Osteocyte (in vitro differentiated cells): Measurements from ENCODE around the gene P2RX6. TPM values are rescaled to one million over a fixed set of nuclear protein-coding genes. Genes with fewer than 3 reads are reported as not detected.

Experiments
- DNase-seq: peaks from one replicate; pipeline ENCODE4 v3.0.0; 2021; ENCODE audit warnings: mixed read lengths; ENCODE audit not compliant: unreplicated experiment; ENCODE audit errors: extremely low spot score
- H3K27ac Mint-ChIP-seq: one replicate; pipeline ENCODE4 v1.8.0; 2021; ENCODE audit warnings: mild to moderate bottlenecking, mixed read lengths; ENCODE audit not compliant: unreplicated experiment
- H3K27me3 Mint-ChIP-seq: one replicate; pipeline ENCODE4 v1.8.0; 2021; ENCODE audit warnings: mixed read lengths; ENCODE audit not compliant: unreplicated experiment
- H3K36me3 Mint-ChIP-seq: one replicate; pipeline ENCODE4 v1.8.0; 2021; ENCODE audit warnings: mixed read lengths; ENCODE audit not compliant: unreplicated experiment
- H3K4me1 Mint-ChIP-seq: one replicate; pipeline ENCODE4 v1.8.0; 2021; ENCODE audit warnings: mixed read lengths; ENCODE audit not compliant: unreplicated experiment
- H3K4me3 Mint-ChIP-seq: one replicate; pipeline ENCODE4 v1.8.0; 2021; ENCODE audit warnings: mild to moderate bottlenecking, moderate library complexity, mixed read lengths; ENCODE audit not compliant: unreplicated experiment
- H3K9me3 Mint-ChIP-seq: one replicate; pipeline ENCODE4 v1.8.0; 2021; ENCODE audit warnings: mixed read lengths; ENCODE audit not compliant: unreplicated experiment
- total RNA-seq: library from RNA; stranded (reverse); gene quantifications from 2 replicates; pipeline ENCODE4 v1.2.1, GENCODE V29; 2021
- TF ChIP-seq, protein P1 (sequence below): fragments of 200-600 bp; sonication (generic); IDR thresholded peaks from 2 replicates; pipeline ENCODE4 v1.5.0; 2021; ENCODE audit warnings: antibody characterized with exemption, mild to moderate bottlenecking, moderate library complexity

The P2RX6 gene
- total RNA-seq, 1 donor from 2014 or later = 3.5 TPM

DNA sequence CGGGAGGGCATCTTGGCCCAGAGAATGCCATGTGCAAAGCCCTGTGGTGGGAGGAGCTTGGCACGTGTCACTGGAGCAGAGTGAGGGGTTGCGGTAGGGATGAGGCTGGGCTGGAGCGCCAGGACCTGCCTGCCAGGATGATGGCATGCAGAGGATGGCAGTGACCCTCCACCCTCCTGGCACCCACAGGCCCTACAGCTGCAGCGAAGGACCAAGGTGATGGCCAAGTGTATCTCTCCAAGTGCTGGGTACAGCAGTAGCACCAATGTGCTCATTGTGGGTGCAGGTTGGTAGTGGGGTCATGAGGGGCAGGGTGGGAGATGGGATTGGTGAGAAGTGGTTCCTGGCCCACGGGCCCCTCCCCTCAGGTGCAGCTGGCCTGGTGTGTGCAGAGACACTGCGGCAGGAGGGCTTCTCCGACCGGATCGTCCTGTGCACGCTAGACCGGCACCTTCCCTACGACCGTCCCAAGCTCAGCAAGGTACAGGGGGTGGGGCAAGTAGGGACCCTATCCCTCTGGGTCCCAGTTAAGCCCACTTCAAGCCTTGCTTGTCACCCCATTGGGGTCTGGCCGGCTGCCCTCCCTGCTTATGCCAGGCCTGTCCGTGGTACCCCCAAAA, 40.5 kb upstream of the P2RX6 start:
- H3K4me1 Mint-ChIP-seq = peaks cover 26% of the 10 kb centered on the region
- H3K36me3 Mint-ChIP-seq = no peaks in the 10 kb centered on the region
- TF ChIP-seq, protein P1, sequence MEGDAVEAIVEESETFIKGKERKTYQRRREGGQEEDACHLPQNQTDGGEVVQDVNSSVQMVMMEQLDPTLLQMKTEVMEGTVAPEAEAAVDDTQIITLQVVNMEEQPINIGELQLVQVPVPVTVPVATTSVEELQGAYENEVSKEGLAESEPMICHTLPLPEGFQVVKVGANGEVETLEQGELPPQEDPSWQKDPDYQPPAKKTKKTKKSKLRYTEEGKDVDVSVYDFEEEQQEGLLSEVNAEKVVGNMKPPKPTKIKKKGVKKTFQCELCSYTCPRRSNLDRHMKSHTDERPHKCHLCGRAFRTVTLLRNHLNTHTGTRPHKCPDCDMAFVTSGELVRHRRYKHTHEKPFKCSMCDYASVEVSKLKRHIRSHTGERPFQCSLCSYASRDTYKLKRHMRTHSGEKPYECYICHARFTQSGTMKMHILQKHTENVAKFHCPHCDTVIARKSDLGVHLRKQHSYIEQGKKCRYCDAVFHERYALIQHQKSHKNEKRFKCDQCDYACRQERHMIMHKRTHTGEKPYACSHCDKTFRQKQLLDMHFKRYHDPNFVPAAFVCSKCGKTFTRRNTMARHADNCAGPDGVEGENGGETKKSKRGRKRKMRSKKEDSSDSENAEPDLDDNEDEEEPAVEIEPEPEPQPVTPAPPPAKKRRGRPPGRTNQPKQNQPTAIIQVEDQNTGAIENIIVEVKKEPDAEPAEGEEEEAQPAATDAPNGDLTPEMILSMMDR = no peak
- no peaks in the 10 kb centered on the region for H3K27me3 Mint-ChIP-seq
- no peak overlapping the region for H3K4me3 Mint-ChIP-seq
- no peak overlapping the region for H3K27ac Mint-ChIP-seq
- H3K9me3 Mint-ChIP-seq = peaks cover 7% of the 10 kb centered on the region
- DNase-seq = no peak

DNA sequence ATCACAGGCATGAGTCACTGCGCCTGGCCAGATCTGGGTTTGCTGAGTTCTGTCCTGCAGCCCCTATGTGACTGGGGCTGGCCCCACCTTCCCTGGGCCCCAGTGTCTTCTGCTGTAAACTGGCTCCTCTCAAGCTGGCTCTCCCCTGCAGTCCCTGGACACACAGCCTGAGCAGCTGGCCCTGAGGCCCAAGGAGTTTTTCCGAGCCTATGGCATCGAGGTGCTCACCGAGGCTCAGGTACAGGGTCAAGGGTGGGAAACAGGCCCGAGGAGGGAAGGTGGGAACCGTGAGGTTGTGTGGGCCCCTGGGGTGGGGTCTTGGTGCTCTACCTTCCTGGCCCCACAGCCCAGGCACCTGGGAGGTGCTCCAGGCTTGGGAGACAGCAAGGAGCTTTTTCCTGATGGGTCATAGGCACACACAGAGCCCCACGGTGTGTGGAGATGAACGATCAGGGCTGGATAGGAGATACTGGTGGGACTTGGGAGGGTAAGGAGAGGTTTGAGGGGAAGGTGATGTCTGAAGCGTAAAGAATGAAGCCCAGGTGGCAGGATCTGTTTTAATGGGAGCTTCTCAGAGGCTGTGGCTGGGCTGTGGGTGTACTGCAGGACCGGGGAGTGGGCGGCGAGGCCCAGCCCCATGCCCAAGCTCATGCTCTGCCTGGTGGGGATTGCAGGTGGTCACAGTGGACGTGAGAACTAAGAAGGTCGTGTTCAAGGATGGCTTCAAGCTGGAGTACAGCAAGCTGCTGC, 39.2 kb upstream of the P2RX6 start:
- H3K4me3 Mint-ChIP-seq = no peak overlapping the region
- H3K9me3 Mint-ChIP-seq = peaks cover 7% of the 10 kb centered on the region
- TF ChIP-seq, protein P1 = no peak
- DNase-seq = no peak
- no peaks in the 10 kb centered on the region for H3K36me3 Mint-ChIP-seq
- no peak overlapping the region for H3K27ac Mint-ChIP-seq
- no peaks in the 10 kb centered on the region for H3K27me3 Mint-ChIP-seq
- H3K4me1 Mint-ChIP-seq = peaks cover 30% of the 10 kb centered on the region

GRCh38 chr22:20976291-20976877, 38.6 kb upstream of the P2RX6 start:
- no peaks in the 10 kb centered on the region for H3K36me3 Mint-ChIP-seq
- TF ChIP-seq, protein P1 = no peak
- no peak for DNase-seq
- no peak overlapping the region for H3K27ac Mint-ChIP-seq
- H3K9me3 Mint-ChIP-seq = peaks cover 7% of the 10 kb centered on the region
- no peak overlapping the region for H3K4me3 Mint-ChIP-seq
- no peaks in the 10 kb centered on the region for H3K27me3 Mint-ChIP-seq
- peaks cover 27% of the 10 kb centered on the region for H3K4me1 Mint-ChIP-seq

- H3K27ac Mint-ChIP-seq = no peak overlapping the region
- TF ChIP-seq, protein P1 = no peak
- H3K36me3 Mint-ChIP-seq = no peaks in the 10 kb centered on the region
- no peak overlapping the region for H3K4me3 Mint-ChIP-seq
- H3K4me1 Mint-ChIP-seq = peaks cover 25% of the 10 kb centered on the region
- peaks cover 7% of the 10 kb centered on the region for H3K9me3 Mint-ChIP-seq
- DNase-seq = no peak
- H3K27me3 Mint-ChIP-seq = no peaks in the 10 kb centered on the region
These were observed 37.9 kb upstream of the P2RX6 start for GRCh38 chr22:20977019-20977418.

GRCh38 chr22:20977516-20978170, 37.3 kb upstream of the P2RX6 start:
- Mint-ChIP-seq H3K4me1 (peaks cover 21% of the 10 kb centered on the region), H3K9me3 (peaks cover 7% of the 10 kb centered on the region), H3K27me3 (no peaks in the 10 kb centered on the region), H3K27ac (no peak overlapping the region), H3K4me3 (no peak overlapping the region), H3K36me3 (no peaks in the 10 kb centered on the region)
- DNase-seq = no peak
- TF ChIP-seq, protein P1 = no peak
